H1 (cell line): ENCODE results near the gene NOS3.

Source experiments
- ATF2 ChIP-seq: IDR thresholded peaks from 2 replicates; pipeline ENCODE4 v1.6.1; 2012; ENCODE audit warnings: low read length, inconsistent platforms
- CBX5 ChIP-seq: fragments of 300-800, 300-1000 bp; sonication (generic); IDR thresholded peaks from 2 replicates; pipeline ENCODE4 v1.7.1; 2016; ENCODE audit warnings: antibody characterized with exemption, low read length, low read depth
- CTCF ChIP-seq, 3 experiments: IDR thresholded peaks; 1 replicate in 2 of 3; 2 replicates in 1 of 3; pipeline versions ENCODE4 v1.5.1 to v1.6.1; 2011; ENCODE audit warnings: low read length in 3 of 3, mild to moderate bottlenecking in 3 of 3, inconsistent platforms in 2 of 3, low read depth in 1 of 3, moderate library complexity in 1 of 3; ENCODE audit not compliant: insufficient read depth in 1 of 3; ENCODE audit errors: control extremely low read depth in 1 of 3
- FOSL1 ChIP-seq: IDR thresholded peaks from 2 replicates; pipeline ENCODE4 v1.6.1; 2011; ENCODE audit warnings: mild to moderate bottlenecking, low read depth, low read length, moderate library complexity; ENCODE audit not compliant: insufficient read depth
- KDM5A ChIP-seq: fragments of 200-600 bp; IDR thresholded peaks from 2 replicates; pipeline ENCODE4 v1.7.1; 2012; ENCODE audit warnings: mild to moderate bottlenecking, low read length, inconsistent platforms, mixed read lengths
- MAFK ChIP-seq: IDR thresholded peaks from 2 replicates; pipeline ENCODE4 v1.6.1; 2012; ENCODE audit warnings: low read depth, mild to moderate bottlenecking, improper control_type of control experiment, low read length
- POLR2A ChIP-seq, 2 experiments: IDR thresholded peaks; 1 replicate in 1 of 2; 2 replicates in 1 of 2; pipeline ENCODE4 v1.6.1; 2011; ENCODE audit warnings: low read depth in 2 of 2, low read length in 2 of 2, mild to moderate bottlenecking in 2 of 2; ENCODE audit errors: control extremely low read depth in 1 of 2
- RAD21 ChIP-seq, 2 experiments: IDR thresholded peaks in 1 of 2; conservative IDR thresholded peaks in 1 of 2; 2 replicates each; pipeline ENCODE4 v1.6.1; 2011; ENCODE audit warnings: low read depth in 2 of 2, low read length in 2 of 2, improper control_type of control experiment in 1 of 2, inconsistent platforms in 1 of 2, mild to moderate bottlenecking in 1 of 2, moderate library complexity in 1 of 2
- RNF2 ChIP-seq: fragments of 200-900, 300-1000 bp; sonication (generic); IDR thresholded peaks from 2 replicates; pipeline ENCODE4 v1.7.1; 2016; ENCODE audit warnings: borderline replicate concordance, low read depth, mild to moderate bottlenecking, antibody characterized with exemption, low read length; ENCODE audit not compliant: poor library complexity, severe bottlenecking; ENCODE audit errors: missing control alignments
- SIX5 ChIP-seq: IDR thresholded peaks from 2 replicates; pipeline ENCODE4 v1.6.1; 2011; ENCODE audit warnings: mild to moderate bottlenecking, low read depth, low read length
- YY1 ChIP-seq: IDR thresholded peaks from 2 replicates; pipeline ENCODE4 v1.6.1; 2011; ENCODE audit warnings: low read depth, mild to moderate bottlenecking, low read length
- TF ChIP-seq, protein P1 (sequence below): IDR thresholded peaks from 2 replicates; pipeline ENCODE4 v1.6.1; 2012; ENCODE audit warnings: inconsistent platforms

DNA sequence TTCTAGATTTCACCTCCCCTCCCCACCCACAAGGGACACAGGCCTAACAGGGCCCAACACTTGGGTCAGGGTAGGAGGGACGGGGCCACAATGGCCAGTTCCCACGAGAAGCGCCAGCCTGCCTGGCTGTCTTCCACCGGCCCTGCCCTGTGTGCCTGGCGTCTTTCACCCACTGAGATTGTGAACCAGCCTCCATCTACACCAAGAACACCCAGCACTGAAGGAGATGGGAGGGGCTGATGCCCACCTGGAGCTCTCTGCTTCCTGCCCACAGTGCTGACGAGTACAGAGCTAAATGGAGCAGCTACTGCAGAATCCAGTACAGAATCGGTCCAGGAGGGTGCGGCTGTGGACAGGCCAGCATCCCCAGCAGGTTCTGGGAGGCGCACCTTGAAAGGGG is 55.1 kb downstream of the NOS3 start:
- TF ChIP-seq ATF2 = no peak
- TF ChIP-seq POLR2A (IDR thresholded peaks at IDR 0.05; ENCODE audit: control extremely low read depth in 1 of 2, low read depth in 2 of 2, low read length in 2 of 2) = no peak
- no peak for TF ChIP-seq SIX5
- no peak for TF ChIP-seq CTCF (IDR thresholded peaks at IDR 0.05; ENCODE audit: control extremely low read depth in 1 of 3, insufficient read depth in 1 of 3, low read depth in 1 of 3, low read length in 3 of 3)
- TF ChIP-seq RNF2 = no peak
- TF ChIP-seq RAD21 (IDR thresholded peaks at IDR 0.05 in 1 of 2, conservative IDR thresholded peaks at IDR 0.05 in 1 of 2; ENCODE audit: low read depth in 2 of 2, low read length in 2 of 2) = no peak
- TF ChIP-seq, protein P1, sequence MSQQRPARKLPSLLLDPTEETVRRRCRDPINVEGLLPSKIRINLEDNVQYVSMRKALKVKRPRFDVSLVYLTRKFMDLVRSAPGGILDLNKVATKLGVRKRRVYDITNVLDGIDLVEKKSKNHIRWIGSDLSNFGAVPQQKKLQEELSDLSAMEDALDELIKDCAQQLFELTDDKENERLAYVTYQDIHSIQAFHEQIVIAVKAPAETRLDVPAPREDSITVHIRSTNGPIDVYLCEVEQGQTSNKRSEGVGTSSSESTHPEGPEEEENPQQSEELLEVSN = no peak
- TF ChIP-seq KDM5A = no peak
- no peak for TF ChIP-seq FOSL1
- no peak for TF ChIP-seq CBX5
- no peak for TF ChIP-seq MAFK
- TF ChIP-seq YY1 = no peak
